ENCODE data around the gene DEFB132. TPM values are rescaled to one million over a fixed set of nuclear protein-coding genes. Genes with fewer than 3 reads are reported as not detected.

The DEFB132 gene
- total and polyA plus RNA-seq, 9 of the 15 experiments (the other 6 are each of a cell fraction or from before 2014, with no cell fraction given) = not detected

- TF ChIP-seq GTF2E2 (tag; IDR thresholded peaks at IDR 0.05) = no peak
- TF ChIP-seq HNRNPK (IDR thresholded peaks at IDR 0.05; ENCODE audit: low read depth, low read length, poor library complexity, severe bottlenecking) = no peak
- no peak for TF ChIP-seq SIRT6 (IDR thresholded peaks at IDR 0.05; ENCODE audit: low read depth, low read length)
- TF ChIP-seq SMARCC2 (IDR thresholded peaks at IDR 0.05; ENCODE audit: low read depth) = no peak
- no peak for TF ChIP-seq CAMTA2 (CRISPR knock-in tag; conservative IDR thresholded peaks at IDR 0.05)
- TF ChIP-seq KDM1A (IDR thresholded peaks at IDR 0.05) = no peak
- TF ChIP-seq ZBTB5 (IDR thresholded peaks at IDR 0.05) = no peak
- TF ChIP-seq ETV5 (CRISPR knock-in tag; IDR thresholded peaks at IDR 0.05; ENCODE audit: low read depth) = no peak
- TF ChIP-seq SRSF1 (IDR thresholded peaks at IDR 0.05; ENCODE audit: low read depth, low read length) = no peak
- peak; percentile 30; the same call in 1 of the 2 replicates for TF ChIP-seq MAX (CRISPR knock-in tag; IDR thresholded peaks at IDR 0.05)
- TF ChIP-seq PML (IDR thresholded peaks at IDR 0.05; ENCODE audit: low read length) = no peak; the same call in 1 of the 2 replicates
- TF ChIP-seq MTA1 (IDR thresholded peaks at IDR 0.05; ENCODE audit: borderline replicate concordance) = no peak
- no peak for TF ChIP-seq NBN (IDR thresholded peaks at IDR 0.05; ENCODE audit: low read depth)
- no peak for TF ChIP-seq CHD1 (IDR thresholded peaks at IDR 0.05; ENCODE audit: low read length)
- no peak for TF ChIP-seq EP300 (IDR thresholded peaks at IDR 0.05; ENCODE audit: low read length)
- peak; percentile 26 for TF ChIP-seq RBM25 (IDR thresholded peaks at IDR 0.05; ENCODE audit: low read depth, low read length, severe bottlenecking)
- TF ChIP-seq ZNF444 (CRISPR knock-in tag; IDR thresholded peaks at IDR 0.05) = no peak
- TF ChIP-seq PHF20 (IDR thresholded peaks at IDR 0.05; ENCODE audit: partially characterized antibody) = no peak
- TF ChIP-seq, protein P1, sequence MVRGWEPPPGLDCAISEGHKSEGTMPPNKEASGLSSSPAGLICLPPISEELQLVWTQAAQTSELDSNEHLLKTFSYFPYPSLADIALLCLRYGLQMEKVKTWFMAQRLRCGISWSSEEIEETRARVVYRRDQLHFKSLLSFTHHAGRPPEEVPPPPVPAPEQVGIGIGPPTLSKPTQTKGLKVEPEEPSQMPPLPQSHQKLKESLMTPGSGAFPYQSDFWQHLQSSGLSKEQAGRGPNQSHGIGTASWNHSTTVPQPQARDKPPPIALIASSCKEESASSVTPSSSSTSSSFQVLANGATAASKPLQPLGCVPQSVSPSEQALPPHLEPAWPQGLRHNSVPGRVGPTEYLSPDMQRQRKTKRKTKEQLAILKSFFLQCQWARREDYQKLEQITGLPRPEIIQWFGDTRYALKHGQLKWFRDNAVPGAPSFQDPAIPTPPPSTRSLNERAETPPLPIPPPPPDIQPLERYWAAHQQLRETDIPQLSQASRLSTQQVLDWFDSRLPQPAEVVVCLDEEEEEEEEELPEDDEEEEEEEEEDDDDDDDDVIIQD (CRISPR knock-in tag; IDR thresholded peaks at IDR 0.05) = no peak
- TF ChIP-seq, protein P2, sequence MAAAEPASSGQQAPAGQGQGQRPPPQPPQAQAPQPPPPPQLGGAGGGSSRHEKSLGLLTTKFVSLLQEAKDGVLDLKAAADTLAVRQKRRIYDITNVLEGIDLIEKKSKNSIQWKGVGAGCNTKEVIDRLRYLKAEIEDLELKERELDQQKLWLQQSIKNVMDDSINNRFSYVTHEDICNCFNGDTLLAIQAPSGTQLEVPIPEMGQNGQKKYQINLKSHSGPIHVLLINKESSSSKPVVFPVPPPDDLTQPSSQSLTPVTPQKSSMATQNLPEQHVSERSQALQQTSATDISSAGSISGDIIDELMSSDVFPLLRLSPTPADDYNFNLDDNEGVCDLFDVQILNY (CRISPR knock-in tag; IDR thresholded peaks at IDR 0.05) = no peak
- TF ChIP-seq POLR2AphosphoS2 (IDR thresholded peaks at IDR 0.05; ENCODE audit: low read length) = no peak
- peak; percentile 78 to 90 for TF ChIP-seq E2F6 (IDR thresholded peaks at IDR 0.05; ENCODE audit: borderline replicate concordance in 1 of 2, extremely low read depth in 1 of 2, insufficient read depth in 1 of 2, insufficient read length in 1 of 2, low read depth in 1 of 2, low read length in 1 of 2, poor library complexity in 1 of 2, severe bottlenecking in 1 of 2)
- no peak for TF ChIP-seq U2AF2 (optimal IDR thresholded peaks at IDR 0.05; ENCODE audit: low read depth, low read length)
Measured at GRCh38 chr20:290084-290831, 32.7 kb downstream of the DEFB132 start, which contains the start of gene C20orf96 (continued).
